H7 (cell line): ENCODE results near the gene CACFD1. TPM values are rescaled to one million over a fixed set of nuclear protein-coding genes. Genes with fewer than 3 reads are reported as not detected.

Experiments
- DNase-seq: peaks from one replicate; pipeline ENCODE4 v3.0.0; 2012
- H3K27me3 ChIP-seq: 2 replicates; pipeline ENCODE4 v1.6.0; 2011; ENCODE audit warnings: mild to moderate bottlenecking, low read length; ENCODE audit not compliant: control insufficient read depth, insufficient read depth
- H3K36me3 ChIP-seq: replicated peaks from 2 replicates; pipeline ENCODE4 v1.5.1; 2011; ENCODE audit warnings: low read length; ENCODE audit not compliant: control insufficient read depth, insufficient read depth
- H3K4me3 ChIP-seq: 2 replicates; pipeline ENCODE4 v1.5.1; 2011; ENCODE audit warnings: low read depth, mild to moderate bottlenecking, control low read depth, low read length, moderate library complexity; ENCODE audit not compliant: insufficient read depth
- total RNA-seq: library from RNA; depleted of rRNA; stranded (reverse); fragments of >200 nt; shearing (Covaris generic); gene quantifications from 2 replicates; pipeline ENCODE4 v1.2.3, GENCODE V29; 2014; rRNA removed

CACFD1 gene
- 9.5 and 11.3 TPM in 2 replicates for total RNA-seq

DNA sequence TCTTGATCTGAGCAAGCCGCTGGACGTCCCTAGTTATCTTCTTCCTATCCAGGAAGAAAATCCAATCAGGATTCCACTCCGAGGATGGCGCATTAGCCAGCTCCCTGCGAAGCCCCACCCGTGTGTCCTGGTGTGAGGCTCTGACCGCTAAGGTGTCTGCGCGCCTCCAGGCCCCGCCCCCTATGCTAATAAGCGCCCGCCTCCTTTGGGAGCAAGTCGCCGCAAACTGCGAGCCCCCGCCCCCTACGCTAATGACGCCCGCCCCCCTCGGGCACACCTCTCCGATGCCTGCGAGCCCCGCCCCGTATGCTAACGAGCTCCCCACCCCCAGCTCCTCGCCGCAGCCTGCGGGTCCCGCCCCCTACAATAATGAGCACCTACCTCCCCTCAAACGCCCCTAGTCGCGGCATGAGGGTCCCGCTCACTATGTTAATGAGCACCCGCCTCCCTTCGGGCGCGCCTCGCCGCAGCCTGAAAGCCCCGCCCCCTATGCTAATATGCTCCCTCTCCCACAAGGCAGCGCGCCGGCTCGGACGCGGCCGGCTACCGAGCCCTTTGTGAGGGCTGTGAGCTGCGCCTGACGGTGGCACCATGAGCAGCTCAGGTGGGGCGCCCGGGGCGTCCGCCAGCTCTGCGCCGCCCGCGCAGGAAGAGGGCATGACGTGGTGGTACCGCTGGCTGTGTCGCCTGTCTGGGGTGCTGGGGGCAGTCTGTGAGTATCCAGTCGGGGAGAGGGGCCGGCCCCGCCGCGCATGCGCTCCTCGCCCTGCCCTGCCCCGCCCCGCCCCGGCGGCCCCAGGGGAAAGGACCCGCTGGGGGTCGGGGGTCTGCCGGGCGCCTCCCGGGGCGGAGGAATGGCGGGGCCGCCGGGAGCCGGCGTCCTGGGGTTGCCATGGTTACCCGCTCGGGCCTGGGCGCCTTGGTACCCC, at the start of gene CACFD1:
CACFD1 (plus strand) TSS at position 503 of the 929 bp plus-strand sequence; CDS start at position 592, 89 bp downstream.
- H3K27me3 ChIP-seq: no peaks in the 10 kb centered on the region
- DNase-seq: peak; percentile 100
- no peaks in the 10 kb centered on the region; the same call in 1 of the 2 replicates for H3K36me3 ChIP-seq
- H3K4me3 ChIP-seq: peak within 1 kb of the TSS; percentile 81

DNA sequence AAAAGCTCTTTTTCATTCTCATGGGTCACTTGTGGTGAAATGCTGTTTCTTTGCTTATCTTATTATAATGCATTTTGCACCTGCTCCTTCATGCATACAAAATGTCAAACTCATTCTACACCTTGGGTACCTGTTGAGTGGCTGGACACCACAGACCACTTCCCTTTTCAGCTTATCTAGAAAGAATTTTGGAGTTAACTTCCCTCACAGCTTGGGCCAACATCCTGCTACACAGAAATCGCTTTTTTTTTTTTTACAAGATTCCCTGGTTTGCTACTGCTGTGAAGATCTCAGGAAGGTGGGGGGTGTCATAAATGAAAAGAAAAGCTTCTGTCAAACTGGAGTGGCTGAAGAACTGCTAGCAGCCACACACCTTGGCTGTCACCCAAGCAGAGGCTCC, 44.6 kb upstream of the CACFD1 start:
- no peak overlapping the region for H3K4me3 ChIP-seq
- no peak for DNase-seq
- peaks cover 26% of the 10 kb centered on the region for H3K36me3 ChIP-seq
- no peaks in the 10 kb centered on the region for H3K27me3 ChIP-seq

DNA sequence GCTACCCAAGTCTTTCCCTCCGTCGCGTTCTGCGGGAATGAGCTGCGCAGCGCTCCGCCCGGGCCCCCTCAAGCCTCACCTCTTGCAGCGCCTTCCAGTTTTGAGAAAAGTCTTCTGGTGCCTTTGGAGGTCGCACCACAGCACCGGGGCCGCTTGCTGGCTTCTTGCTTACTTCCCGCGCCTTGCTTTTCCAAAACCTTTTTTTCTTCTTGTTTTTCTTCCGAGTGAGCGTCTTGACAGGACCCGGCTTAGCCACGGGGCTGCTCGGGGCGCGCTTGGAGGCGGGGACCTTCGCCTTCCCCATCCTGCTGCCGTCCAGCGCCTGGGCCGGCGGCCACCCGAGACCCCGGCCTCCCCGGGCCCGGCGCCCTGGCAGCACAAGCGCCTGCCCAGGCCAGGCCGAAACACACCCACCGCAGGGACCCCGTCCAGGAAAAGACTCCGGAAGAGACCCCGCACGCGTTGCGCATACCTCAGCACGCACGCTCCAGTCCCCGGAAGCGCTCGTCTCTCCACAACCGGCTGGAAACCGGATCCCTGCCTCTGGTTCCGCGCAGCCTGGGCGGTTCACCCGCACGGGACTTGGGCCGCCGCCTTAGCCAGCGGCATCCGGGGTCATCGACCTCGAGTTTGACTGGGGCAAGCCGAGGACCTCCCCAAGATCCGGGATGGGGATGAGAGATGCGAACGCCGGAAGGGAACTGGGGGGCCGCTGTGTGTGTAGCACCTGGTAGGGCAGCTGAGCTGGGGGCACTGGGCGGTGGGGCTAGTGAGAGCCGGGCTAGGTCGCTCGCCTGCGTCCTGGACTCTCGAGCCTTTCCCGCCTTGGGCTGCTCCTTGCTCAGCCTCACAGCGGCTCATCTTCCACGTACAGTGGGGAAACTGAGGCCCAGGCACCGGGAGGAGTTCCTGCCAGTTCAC, 42.0 kb upstream of the CACFD1 start, which contains the start of gene REXO4:
REXO4 (minus strand) TSS at position 470 of the 921 bp plus-strand sequence; CDS start at position 304, 166 bp downstream.
- Histone ChIP-seq H3K4me3 (peak within 1 kb of the TSS; percentile 74), H3K36me3 (peaks cover 13% of the 10 kb centered on the region), H3K27me3 (no peaks in the 10 kb centered on the region)
- peak; percentile 95 for DNase-seq

DNA sequence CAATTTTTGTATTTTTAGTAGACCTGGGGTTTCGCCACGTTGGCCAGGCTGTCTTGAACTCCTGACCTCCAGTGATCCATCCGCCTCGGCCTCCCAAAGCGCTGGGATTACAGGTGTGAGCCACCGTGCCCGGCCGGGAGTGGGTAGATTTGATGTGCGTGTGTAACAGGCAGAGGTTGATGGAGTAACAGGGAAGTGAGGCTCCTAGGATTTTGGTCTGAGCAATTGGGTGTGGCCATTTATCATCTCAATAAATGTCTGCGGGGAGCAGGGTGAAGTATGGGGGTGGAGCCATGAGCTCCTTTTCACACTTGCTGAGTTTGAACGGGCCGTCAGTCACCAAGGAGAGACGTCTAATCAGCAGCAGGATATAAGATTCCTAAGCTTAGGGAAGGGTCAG, 40.8 kb upstream of the CACFD1 start:
- H3K4me3 ChIP-seq: no peak overlapping the region
- DNase-seq: no peak
- H3K36me3 ChIP-seq: peaks cover 11% of the 10 kb centered on the region

DNA sequence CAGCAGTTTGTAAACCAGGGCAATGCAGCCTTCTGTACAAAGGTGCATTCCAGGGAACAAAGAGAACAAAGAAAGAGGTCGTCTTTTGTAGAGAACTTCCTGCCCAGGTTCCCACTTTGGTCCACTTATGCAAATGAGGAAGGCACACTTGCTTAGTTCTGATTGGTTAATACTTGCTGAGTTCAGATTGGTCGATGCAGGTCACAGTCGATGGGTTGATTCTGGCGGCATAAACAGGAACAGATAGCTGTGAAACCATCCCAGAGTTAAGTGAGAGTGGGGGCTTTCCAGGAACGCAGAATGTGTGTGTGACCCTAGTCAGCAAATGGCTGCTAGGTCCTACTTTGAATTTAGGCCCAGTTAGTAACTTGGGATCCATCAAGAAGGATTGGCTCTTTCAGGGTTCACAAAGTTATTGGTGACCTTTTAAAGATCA, 39.4 kb upstream of the CACFD1 start:
- no peaks in the 10 kb centered on the region for H3K27me3 ChIP-seq
- peaks cover 3% of the 10 kb centered on the region for H3K36me3 ChIP-seq
- H3K4me3 ChIP-seq: no peak overlapping the region
- DNase-seq: peak; percentile 49

More for the DNA sequence above, 40.8 kb upstream of the CACFD1 start:
- H3K27me3 ChIP-seq: no peaks in the 10 kb centered on the region

DNA sequence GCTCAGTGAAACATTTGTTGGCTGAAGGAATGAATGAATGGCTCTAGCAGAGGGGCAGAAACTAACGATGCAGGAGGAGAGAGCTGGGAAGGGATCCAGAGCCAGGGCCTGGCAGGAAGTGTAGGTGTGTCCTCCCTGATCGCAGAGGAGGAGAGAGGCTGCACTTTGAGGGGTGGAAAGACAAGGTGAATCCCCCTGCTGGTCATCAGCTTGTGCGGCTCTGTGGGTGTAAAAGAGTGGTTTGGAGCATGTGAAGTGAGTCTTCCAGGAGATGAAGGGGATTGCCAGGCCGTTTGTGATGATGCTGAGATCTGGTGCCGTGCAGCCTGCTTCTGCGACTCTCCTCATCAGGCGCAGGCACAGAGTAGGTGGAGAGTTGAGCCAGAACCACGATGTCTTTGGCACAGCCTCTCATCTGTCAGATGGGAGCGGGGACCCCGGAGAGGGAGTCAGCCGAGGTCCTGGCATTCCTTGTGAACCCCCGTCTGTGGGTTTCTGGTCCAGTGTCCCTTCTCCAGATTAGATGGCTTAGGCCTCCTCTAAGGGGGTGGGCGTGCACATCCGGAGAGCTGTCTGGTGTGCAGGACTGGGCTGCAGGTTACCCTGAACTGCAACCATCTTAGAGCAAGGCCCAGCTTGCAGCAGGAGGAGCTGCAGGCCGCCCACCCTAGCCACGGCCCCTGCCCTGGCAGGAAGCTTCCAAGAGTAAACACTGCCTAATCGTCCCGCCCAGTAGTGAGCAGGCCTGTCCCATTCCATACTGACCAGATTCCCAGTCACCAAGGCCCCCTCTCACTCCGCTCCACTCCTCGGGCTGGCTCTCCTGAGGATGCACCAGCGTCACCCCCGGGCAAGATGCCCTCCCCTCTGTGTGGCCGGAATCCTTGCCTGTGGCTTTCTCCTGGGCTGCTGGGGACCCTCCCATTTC, 37.9 kb upstream of the CACFD1 start, which contains the start of gene ADAMTS13:
ADAMTS13 (plus strand) TSS at position 753 of the 928 bp plus-strand sequence; CDS start at position 830, 77 bp downstream.
- Histone ChIP-seq H3K27me3 (no peaks in the 10 kb centered on the region), H3K36me3 (no peaks in the 10 kb centered on the region), H3K4me3 (no peak within 1 kb of the TSS)
- peak; percentile 77 for DNase-seq

DNA sequence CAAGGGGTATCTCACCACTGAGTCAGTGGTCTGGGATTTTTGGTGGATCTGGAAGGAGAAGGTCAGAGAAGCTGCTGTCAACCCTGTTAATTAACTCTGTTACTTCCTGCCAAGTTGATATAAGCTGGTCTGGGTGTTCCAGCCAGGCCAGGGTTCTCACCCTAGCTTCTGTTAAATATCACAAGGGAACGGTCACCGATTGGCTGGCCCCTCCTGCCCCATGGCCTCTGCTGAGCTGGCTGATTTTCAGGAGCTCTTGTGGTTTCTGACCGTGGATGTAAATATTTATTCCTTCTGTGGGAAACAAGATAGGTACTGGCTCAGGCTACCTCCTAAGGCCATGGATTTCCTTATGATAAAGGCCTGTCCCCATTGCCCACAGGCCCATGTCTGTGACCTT, 36.6 kb upstream of the CACFD1 start:
- H3K4me3 ChIP-seq: no peak overlapping the region
- no peak for DNase-seq
- no peaks in the 10 kb centered on the region for H3K36me3 ChIP-seq
- peaks cover 2% of the 10 kb centered on the region; the same call in 1 of the 2 replicates for H3K27me3 ChIP-seq

DNA sequence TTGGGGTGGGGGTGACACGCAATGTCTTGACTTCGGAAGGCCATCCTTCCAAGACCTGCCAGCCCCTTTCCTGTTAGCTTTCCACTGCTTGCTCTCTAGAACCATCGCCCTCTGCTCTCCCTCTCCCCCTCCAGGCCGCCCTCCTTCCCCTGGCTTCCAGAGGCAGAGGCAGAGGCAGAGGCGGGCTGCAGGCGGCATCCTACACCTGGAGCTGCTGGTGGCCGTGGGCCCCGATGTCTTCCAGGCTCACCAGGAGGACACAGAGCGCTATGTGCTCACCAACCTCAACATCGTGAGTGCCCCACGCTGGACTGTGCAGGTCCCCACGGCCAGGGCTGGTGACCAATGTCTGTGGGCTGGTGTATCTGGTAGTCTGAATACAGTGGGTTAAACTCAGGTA, 35.6 kb upstream of the CACFD1 start:
- Histone ChIP-seq H3K4me3 (no peak overlapping the region), H3K27me3 (peaks cover 2% of the 10 kb centered on the region; the same call in 1 of the 2 replicates), H3K36me3 (no peaks in the 10 kb centered on the region)
- peak; percentile 33 for DNase-seq

DNA sequence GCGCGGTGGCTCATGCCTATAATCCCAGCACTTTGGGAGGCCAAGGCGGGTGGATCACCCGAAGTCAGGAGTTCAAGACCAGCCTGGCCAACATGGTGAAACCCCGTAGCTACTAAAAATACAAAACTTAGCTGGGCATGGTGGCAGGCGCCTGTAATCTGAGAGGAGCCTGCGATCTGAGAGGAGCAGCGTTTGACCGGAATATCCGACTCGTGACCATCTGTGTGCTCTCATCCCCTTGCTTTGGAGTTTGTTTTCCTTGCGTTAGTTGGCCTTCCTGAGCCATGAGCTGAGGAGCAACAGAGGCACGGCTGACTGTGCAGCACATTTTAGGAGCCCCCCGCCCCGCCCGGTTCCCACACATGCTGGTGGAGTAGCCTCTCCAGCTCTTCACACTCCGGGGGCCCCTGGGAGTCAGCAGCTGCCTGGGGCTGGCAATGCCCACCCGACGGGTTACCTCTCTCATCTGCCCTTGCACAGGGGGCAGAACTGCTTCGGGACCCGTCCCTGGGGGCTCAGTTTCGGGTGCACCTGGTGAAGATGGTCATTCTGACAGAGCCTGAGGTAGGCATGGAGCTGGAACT, 34.6 kb upstream of the CACFD1 start:
- Histone ChIP-seq H3K27me3 (peaks cover 8% of the 10 kb centered on the region; the same call in 1 of the 2 replicates), H3K4me3 (no peak overlapping the region), H3K36me3 (no peaks in the 10 kb centered on the region)
- no peak for DNase-seq

DNA sequence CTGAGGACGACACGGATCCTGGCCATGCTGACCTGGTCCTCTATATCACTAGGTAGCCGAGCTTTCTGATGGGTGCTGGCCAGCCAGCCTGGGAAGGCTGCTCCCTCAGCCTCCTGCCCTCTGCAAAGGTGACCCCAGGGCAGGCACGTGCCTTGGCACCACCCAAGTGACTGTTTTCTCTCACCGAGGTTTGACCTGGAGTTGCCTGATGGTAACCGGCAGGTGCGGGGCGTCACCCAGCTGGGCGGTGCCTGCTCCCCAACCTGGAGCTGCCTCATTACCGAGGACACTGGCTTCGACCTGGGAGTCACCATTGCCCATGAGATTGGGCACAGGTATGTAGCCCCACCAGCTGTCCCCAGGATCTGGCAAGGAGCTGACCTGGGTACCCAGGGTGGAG, 33.8 kb upstream of the CACFD1 start:
- peaks cover 10% of the 10 kb centered on the region; the same call in 1 of the 2 replicates for H3K27me3 ChIP-seq
- DNase-seq: no peak

DNA sequence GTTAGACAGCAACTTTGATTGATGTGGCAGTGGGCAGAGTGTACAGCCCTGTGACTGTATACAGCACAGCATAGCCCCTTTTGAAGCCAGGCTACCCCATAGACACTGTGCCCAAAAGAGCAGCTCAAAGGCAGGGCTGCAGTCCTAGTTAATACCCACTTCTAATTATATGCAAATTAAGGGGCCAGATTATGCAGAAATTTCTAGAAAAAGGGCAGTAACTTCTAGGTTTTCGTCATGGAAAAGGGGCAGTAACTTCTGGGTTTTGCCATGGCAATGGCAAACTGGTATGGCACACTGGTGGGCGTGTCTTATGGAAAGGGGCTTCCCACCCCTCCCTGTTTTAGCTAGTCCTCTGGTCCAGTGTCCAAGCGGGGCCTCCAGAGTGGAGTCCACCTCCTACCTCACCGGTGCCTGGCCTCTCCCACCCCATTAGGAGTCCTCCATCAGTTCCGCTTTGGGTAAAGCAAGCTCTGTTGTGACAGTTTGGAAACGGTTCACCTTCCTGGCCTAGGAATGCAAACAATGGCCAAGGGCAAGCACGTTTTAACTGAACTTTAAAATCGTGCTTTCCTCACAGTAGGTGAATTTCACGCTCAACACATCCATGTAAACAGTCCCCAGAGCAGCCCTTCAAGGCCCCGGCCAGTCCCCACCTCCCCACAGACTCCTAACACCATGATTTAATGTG, 32.0 kb upstream of the CACFD1 start:
- Histone ChIP-seq H3K36me3 (no peaks in the 10 kb centered on the region), H3K27me3 (peaks cover 10% of the 10 kb centered on the region; the same call in 1 of the 2 replicates), H3K4me3 (peak overlapping the region; percentile 51)
- peak; percentile 61 for DNase-seq

More for the DNA sequence above, 33.8 kb upstream of the CACFD1 start:
- no peaks in the 10 kb centered on the region for H3K36me3 ChIP-seq
- no peak overlapping the region for H3K4me3 ChIP-seq

DNA sequence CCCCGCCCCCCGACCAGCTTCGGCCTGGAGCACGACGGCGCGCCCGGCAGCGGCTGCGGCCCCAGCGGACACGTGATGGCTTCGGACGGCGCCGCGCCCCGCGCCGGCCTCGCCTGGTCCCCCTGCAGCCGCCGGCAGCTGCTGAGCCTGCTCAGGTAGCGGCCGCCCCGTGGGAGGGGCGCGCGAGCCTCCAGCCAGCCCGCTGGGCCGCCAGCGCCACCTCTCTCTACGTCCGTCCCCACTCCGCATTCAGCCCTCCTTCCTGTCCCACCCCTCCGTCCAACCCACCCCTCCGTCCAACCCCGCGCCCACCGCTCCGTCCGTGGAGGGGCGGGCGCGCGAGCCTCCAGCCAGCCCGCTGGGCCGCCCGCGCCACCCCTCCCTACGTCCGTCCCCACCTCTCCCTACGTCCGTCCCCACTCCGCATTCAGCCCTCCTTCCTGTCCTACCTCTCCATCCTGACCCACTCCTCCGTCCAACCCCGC, 31.1 kb upstream of the CACFD1 start:
- peak overlapping the region; percentile 51 for H3K4me3 ChIP-seq

More for the DNA sequence above, 31.1 kb upstream of the CACFD1 start:
- Histone ChIP-seq H3K36me3 (no peaks in the 10 kb centered on the region), H3K27me3 (peaks cover 10% of the 10 kb centered on the region; the same call in 1 of the 2 replicates)
- DNase-seq: peak; percentile 97
